DMS79 treated with DMSO at 0.1 percent for 48 hours (cell line): Measurements from ENCODE around the gene C22orf39.
A peak's percentile ranks its signal among the peaks of the same experiment; 100 is the strongest.

Experiments
- DNase-seq: peaks from one replicate; lab custom pipeline; 2025; lab: John Stamatoyannopoulos, UW

The C22orf39 gene

DNA sequence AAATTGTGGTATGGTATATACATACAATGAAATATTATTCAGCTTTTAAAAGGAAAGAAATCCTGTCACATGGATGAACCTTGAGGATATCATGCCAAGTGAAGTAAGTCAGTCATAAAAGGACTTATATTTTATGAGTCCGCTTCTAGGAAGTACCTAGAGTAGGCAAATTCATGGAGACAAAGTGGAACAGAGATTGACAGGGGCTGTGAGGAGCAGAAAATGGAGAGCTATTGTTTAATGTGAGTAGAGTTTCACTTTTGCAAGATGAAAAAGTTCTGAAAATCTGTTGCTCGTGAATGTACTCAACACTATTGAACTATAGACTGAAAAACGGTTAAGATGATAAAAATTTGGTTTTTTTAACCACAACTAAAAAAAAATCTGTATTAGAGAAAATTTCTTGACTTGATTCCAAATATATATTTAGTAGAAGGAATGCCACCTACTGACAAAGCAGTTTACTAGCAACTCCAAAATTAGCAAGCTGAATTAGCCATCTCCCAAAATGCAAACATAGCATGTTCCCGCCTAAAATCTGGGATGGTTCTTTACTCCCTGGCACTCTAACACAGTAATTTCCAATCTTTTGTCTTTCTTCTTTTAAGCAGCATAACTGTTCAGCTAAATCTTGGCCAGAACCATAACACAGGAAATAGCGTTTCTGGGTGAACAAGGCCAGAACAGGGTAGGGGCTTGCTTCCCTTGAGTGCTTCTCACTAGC, 30.0 kb upstream of the C22orf39 start:
- peak; percentile 3 for DNase-seq

DNA sequence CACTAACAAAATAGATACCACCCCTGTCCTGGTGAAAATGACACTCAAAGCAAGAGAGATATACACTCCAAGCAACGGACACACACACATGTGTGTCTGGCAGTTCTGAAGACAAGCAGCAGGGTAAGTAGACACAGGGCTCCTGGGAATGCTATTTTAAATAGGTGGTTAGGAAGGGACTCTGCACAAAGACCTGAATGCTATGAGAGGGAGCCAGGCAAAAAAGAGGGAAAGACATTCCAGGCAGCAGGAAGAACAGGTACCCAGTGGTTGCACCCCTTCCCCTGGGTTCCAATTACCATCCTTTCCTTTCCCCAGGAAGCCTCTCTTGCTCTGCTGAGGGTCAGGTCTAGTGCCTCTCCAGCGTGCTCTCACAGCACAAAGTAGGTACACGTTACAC, 28.5 kb upstream of the C22orf39 start:
- DNase-seq, result no peak

DNA sequence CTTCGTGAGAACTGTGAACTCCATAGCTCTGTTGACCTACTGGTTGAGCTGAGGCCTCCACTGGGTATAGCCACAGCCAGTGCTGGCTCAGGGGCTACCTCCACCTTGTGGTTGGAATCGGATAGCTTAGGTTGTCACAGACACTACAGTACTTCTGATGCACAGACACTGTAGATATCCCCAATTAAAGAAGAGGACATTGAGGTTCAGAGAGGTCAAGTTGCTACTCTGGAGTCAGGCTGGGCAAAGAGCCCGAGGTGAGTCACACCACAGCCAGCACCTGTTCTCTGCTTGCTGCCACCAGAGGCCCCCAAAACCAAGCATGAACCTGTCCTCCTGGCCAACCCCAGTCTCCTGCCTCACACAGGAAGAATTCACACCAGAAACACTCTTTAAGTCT, 26.1 kb upstream of the C22orf39 start:
- no peak for DNase-seq

DNA sequence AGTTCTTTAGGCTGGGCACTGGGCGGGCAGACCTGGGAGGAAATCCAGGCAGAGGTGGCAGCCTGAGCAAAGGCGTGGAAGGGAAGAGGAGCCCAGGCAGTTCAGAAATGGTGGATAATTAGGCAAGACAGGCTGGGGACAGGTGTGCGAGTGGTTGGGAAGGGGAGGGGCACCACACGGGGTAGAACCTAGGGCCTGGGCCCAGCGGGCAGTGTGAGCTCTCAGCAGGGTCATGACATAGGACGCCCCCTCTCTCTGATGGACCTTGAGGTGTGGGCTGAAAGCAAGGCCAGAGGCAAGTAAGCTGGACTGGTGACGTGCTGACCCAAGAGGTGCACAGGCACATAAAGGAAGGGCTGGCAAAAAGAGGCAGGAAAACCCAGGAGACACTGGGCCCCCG, 24.7 kb upstream of the C22orf39 start:
- DNase-seq, result no peak

DNA sequence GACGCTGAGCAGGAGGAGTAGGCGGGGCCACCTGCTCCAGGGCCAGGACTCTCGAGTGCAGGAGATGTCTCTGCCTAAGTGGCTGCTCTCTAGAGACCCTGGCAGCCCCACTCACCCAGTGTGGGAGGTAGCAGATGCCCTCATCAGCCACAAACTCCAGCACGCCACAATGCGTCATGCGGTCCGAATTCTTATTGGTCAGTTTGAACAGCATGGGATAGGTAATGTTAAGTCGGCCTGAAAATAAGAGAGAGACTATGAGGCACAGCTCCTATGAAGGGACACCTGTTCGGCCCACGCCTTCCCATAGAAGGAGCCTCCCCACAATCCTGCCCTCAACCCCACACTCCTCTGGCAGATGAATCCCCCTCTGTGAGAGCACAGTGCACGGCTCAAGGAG, 24.1 kb upstream of the C22orf39 start:
- no peak for DNase-seq

DNA sequence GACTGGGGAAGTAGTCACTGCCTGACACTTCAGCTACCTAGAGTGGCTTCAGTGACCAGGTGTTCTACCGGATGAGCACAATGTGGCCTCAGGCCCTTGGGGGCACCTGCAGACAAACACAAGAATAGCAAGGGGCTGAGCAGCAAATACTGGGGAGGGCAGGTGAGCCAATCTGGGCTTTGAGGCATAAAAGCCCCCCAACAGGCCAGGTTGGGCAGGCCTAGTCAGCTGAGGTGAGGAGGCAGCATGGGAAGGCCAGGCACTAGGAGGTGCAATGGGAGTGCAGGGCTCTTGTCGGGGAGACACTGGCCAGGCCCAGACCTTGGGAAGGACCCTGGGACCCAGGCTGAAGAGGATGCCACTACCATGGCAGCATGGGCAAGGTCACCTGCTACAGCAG, 22.5 kb upstream of the C22orf39 start:
- DNase-seq, result no peak

DNA sequence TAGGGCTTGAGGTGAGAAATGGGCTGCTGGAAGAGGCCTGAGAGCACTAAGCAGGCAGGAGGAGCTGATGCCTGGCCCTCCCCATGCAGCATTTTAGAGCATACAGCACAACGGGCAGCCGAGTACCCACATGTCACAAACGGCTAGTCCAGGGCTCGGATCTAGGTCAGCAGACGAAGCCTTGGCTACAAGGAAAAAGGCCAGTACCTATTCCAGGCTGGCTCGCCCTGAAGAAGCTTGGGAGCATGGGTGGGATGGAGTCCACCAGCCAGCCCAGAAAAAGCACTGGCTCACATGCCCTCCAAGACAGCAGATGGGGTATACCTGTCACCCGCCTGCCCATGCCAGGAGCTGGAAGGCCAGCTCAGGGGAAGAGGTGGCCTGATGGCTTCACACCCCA, 21.9 kb upstream of the C22orf39 start:
- no peak for DNase-seq

DNA sequence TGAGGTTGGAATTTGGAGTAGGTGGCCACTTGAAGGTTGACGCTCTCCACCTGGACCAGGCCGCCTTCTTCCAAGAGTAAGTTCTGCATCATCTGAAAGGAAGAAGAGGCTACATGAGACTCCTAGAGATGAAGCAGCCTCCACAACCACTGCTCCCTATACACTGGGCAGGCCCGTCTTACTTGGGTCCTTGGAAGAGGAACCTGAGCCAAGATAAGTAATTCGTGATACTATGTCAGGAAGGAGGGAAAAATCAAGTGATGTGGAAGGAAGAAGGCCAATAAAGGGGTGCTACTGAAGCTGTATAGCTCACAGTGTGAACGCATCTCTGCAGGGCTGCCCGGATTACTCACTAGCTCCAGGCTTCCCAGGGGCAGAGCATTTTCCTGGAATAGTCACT, 20.4 kb upstream of the C22orf39 start:
- DNase-seq, result no peak

DNA sequence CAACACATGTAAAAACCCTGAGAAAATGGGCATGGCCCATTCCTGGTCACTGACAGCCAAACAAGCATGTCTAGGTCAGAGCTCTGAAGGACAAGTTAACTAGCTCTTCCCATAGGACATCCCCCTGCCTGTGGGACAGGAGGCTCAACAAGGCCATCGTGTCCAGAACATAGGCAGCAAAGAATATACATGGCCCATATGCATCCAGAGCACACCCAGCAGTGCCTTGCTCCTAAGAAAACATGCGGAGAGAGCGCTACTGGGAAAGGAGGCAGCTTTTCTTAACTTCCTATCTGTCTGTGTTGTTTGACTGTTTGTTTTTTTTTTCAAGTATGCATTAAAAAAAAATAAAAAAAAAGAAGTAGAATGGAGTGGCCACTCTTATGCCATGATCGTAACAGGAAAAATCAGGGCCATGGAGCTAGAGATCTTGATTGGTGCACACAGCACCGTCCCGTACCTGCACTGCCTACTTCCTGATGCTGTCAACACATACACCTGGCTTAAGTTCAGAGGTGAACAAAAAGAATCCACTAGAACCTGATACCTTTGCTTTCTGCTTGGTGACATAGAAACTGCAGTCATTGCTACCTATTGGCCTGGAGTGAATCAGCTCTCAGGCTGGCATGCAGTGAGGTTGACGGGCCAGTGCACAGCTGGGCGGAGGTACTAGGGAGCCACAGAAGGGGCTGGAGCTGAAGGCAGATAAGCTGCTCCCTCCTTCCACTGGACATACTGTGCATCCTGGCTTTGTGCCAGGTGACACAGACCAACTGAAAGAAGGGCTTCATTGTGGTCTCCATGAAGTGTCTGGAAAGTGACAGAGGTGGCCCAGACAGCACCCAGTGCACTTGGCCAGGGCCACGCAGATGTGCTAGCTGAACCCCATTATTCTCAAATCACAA, 19.6 kb upstream of the C22orf39 start:
- DNase-seq, result no peak

DNA sequence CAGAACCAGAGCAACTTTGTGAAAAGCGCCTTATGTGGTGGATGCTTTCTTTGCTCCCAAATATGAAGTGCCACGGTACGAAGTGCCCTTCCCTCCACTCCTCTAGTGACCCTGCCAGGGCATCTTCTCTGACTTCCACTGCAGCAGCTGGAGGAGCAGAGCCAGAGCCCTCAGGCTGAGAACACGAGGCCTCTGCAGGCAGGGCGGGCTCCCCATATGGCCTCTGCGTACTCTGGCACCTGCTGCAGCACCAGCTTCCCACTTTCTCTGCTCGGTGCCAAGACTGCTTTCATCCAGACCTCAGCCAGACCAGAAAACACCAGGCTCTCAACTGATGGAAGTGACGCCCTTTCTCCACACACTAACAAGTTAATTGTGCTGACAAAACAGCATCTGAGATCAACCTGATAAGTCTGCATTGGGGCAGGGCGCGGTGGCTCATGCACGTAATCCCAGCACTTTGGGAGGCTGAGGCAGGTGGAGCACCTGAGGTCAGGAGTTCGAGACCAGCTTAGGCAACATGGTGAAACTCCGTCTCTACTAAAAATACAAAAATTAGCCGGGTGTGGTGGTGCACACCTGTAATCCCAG, 18.7 kb upstream of the C22orf39 start:
- DNase-seq, result no peak

DNA sequence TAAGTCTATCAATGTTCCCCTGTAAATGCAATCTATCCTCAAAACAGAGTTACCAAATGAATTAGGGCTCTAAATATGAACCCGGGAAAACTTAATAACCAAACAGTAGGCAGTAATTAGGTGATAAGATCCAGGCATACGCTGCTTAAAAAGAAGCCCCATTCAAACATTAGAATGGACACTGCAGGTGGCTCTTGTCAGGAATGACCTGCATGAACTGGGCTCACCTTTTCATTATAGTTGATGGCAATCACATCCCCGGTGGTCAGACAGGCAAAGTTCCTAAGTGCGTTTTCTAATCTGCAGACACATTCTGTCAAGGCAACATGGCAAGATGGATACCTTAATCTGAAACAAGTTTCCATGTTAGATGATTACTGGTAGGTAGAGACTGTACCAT, 17.5 kb upstream of the C22orf39 start:
- DNase-seq, result no peak

DNA sequence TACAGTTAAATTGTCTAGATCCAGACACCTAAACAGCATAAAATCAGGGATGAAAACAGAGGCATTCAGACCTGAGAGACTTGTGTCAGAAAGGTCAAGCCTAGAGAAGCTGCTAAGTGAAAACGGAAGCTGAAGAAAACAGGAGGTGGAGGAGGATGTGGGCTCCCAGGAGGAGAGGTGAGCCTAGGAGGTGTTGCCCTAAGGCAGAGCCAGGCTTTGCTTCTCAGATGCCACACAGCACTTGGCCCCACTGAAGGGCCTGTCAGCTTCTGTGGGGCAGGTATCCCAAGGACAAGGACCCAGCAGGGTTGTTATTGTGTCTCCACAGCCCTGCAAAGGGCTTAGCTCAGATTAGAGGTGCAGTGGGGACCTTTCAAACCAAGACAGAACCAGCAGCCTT, 17.0 kb upstream of the C22orf39 start:
- DNase-seq, result no peak

DNA sequence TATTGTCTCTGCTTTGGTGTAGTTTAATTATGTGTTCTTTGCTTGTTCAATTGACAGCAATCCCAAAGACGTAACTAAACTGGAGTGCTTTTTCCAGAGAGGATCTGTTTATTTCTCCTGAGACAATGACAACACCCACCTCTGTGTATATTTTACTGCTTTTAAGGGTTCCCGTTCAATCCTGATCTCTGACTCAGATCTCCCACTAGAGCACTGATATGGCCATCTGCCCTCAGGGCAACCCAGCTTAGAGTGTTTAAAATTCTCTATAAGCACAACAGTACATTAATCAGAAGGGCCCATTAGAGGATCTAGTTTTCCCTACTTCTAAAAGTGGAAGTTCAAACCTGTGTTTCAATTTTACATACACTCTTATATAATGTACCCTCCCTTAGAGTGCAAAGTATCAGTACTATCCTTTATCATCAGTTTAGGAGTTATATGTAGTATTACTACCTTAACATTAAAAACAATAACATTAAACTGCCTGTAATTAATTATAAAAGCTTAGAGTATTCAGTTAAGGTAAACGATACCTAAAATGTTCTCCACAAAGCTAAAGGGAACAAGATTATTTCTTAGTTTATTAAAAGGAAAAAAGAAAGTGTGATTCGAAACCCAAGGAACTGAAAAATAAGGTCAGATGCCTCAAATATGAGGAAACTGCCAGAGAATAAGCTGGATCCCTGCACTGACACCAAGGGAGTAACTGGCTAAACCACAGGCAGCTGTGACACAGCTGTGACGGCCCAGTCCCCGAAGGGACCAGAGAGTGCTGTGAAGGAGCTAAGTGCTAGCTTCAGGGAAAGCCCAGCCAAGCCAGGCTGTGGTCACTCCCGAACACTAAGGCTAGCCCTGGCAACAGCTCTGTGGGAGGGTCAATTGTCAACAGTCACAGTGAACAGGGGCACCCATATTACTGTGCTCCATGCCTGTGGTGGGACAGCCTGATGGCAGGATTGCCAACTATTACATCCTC, 16.3 kb upstream of the C22orf39 start:
- DNase-seq, result no peak

DNA sequence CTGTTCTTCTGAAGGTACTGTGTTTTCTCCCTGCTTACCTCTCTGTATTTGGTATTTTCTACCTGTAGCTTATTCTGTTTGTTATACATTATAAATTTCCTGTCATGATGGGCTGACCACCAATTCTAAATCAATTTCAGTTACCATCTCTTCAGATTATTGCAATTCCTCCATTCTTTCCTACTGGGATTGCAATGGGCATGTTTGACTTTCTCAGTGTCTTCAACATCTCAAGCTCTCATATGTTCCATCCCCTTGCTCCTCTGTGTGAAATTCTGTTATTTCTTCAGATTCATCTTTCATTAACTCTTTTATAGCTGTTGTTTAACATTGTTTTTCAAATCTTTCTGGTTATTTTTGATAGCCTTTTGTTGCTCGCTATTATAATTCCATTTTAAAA, 15.5 kb upstream of the C22orf39 start:
- no peak for DNase-seq

DNA sequence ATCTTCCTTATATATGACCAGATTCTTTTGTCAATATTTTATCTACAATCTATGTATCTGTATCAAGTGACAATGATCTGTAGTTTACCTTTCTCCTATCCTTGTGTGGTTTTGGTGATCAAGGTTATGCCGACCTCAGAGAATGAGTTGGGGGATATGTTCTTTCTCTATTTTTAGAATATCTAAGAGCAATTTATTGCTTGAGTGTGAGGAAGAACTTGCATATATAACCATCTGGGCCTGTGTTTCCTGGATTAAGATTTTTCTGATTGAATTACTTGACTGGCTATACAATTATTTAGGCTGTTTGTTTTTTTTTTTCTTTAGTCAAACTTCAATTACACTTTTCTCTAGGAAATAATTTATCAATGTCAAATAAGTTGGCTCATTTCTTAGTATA, 14.0 kb upstream of the C22orf39 start:
- no peak for DNase-seq

DNA sequence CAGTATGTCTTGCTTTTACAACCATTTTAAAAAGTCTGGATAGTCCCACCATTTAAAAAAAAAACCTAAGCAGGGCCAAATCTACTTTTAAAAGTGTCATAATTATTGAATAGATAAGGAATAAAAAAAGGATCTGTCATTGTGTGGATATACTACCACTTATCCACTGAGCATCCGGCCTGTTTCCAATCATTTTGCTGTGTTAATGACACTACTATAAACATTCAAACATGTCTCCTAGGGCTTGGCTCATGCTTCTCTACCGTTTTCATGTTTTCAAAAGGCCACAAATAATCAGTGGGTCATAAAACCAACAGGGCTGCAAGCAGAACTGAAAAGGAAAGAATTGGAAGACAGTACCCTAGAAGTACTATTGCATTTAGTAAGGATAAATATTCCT, 12.5 kb upstream of the C22orf39 start:
- no peak for DNase-seq

DNA sequence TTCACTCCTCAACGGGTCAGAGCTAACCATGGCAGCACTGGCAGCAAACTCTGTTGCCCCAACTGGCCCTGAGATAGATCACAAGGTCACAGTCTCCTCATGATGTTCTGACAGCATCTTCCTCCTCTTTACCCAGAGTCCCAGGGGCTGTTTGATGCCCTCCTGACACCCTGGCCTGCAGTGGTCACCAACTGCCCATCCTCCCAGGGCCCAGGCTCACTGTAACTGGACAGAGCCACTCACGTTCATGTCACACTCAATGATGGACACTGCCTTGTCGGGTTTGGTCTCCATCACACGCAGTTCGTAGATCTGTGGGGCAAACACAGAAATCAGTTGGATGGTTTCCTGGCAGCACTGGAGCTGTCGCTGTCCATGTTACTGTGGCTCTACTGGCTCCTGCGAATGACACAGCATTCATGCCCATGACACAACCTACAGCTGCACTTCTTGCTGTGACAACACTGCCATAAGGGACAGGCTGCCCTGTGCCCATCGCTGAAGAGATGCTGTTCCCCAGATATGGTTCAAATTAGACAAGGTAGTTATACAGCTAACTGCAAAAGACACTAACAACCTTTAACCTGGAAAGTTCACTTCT, 10.4 kb upstream of the C22orf39 start:
- DNase-seq, result no peak

DNA sequence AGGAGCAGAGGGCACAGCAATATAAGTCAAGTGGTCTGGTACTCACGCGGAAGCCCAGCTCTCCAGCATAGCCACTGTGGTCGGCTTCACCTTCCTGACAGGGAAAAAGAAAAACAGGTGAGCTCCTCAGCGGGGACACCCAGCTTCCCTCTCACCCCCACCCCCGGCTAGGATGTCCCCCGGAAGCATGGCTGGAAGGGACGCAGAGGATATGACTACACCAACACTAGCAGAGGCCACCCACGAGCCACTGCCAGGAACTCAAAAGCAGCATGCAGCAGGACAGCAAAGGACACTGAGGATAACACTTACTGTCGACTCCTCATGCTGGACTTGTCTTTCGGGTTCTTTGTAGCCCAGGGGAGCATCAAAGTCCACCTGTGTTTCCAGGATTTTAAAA, 9.0 kb upstream of the C22orf39 start:
- DNase-seq, result no peak

DNA sequence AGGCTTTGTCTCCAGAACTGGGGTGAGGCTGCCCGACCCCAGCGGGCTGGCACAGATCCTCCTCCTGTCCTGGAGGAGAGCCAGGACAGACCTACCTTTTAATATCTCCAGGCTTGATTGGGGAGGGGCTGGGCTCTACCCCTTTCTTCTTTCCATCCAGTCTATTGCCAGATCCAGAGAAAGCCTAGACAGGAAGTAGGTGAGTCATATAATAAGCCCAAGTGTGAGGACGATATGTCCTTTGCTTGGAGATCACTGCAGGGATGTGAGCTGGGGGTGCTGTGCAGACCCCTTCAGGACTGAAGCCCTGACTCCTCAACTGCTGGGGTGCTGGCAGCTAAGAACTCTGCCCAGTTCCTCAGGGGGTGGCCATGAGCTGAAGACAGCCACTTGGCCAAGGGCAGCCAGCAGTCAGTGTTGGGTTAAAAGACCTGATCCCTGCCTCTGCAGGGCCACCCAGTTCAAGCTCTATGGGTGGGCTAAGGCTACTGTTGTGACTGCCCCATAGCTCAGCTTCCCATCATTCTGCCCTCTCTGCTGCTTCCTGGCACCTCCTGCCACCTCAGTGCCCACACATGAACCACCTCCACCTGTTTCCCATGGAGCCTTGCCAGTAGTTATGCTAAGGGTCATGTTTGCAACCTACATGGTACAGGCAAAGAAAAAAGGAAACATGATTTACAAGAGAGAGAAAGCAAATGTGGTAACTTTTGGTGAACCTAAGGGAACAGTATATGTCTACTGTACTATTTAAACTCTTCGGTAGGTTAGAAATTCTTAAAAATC, 8.3 kb upstream of the C22orf39 start:
- no peak for DNase-seq

DNA sequence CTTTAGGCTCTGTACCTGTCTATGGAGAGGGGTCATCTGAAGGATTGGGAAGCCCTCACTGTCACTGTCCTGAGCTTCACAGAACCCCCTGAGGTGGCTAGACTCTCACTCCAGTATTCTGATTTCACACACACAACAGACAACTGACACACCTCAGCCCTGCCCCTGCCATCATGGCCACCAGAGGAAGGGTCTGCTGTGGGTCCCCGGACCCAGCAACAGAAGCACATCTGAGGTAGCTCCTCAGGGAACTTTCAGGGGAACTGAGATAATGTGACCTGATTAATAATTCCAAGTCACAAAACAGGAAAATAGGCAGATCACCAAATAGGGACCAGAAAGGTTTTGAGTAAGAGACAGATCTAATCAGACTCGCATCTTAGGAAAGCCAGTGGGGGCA, 7.5 kb upstream of the C22orf39 start:
- no peak for DNase-seq

DNA sequence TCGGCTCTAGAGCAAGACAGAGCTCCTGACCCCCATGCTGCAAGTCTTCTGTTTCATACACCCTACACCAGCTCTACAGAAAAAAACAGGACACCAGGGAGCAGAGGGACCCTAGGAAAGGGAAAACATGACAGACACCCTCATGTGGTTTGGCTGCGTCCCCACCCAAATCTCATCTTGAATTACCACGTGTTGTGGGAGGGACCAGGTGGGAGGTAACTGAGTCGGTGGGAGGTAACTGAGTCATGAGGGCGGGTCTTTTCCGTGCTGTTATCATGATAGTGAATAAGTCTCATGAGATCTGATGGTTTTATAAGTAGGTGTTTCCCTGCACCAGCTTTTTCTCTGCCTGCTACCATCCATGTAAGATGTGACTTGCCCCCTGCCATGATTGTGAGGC, 6.6 kb upstream of the C22orf39 start:
- no peak for DNase-seq
